ENCODE results near the gene PBX1. TPM values are rescaled to one million over a fixed set of nuclear protein-coding genes. Genes with fewer than 3 reads are reported as not detected.

The PBX1 gene
- total RNA-seq, 6 donors from 2014 or later = 17.8 to 59.6 (median 38.3) TPM

DNA sequence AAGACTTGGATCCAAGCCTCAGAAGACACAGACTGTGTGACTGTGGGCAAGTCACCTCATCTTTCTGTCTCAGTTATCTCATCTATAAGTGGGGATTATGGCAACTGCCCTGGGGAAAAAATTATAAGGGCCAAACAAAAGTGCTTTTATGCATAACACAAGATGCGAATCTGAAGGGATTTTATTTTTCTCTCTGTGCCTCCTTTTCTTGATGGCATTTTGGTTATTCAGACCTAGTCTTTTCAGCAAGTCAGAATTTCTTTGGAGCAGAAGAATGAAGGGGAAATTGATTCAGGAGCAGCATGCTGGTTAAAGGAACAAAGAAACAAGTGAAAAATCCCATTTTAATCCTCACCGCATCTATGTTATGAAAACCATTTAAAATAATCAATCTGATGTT is 86.9 kb downstream of the PBX1 start:
- no peak for TF ChIP-seq EP300 (IDR thresholded peaks at IDR 0.05)
- TF ChIP-seq POLR2AphosphoS5 (IDR thresholded peaks at IDR 0.05) = no peak
- no peak for TF ChIP-seq CTCF (IDR thresholded peaks at IDR 0.05)
- TF ChIP-seq POLR2A (IDR thresholded peaks at IDR 0.05) = no peak
- DNase-seq (no peak), ATAC-seq (ENCODE audit: low FRiP score in 2 of 2) (no peak)
- H3K4me1 ChIP-seq = peaks cover 0 to 19% (median 8%) of the 10 kb centered on the region in 4 donors
- no peak overlapping the region for H3K4me3 ChIP-seq
- no peaks in the 10 kb centered on the region for H3K27me3 ChIP-seq
- H3K36me3 ChIP-seq = peaks cover 0 to 4% (median 0%) of the 10 kb centered on the region in 4 donors
- H3K9me3 ChIP-seq = no peaks in the 10 kb centered on the region
- 93 to 95% methylated on average over 2 of the region's 2 CpGs for WGBS, 2 donors
- no peak overlapping the region for H3K27ac ChIP-seq

DNA sequence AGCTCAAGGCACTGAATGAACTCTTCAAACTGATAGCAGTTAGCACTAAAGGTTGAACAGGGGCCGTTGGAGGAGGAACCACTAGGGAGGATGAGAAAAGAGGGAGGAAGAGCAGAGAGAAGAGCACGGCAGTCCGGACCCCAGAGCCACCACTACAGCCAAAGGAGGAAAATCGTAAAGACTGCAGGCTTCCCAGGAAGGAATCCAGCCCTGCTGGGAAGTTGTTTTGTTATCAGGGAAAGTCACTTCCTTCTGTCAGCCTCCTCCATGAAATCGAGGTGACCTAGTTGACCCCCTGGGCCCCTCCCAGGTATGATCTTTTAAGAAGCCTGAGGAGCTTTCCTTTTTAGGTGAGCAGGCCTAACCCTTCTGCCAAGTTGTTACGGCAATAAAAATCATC is 88.2 kb downstream of the PBX1 start:
- no peak for ATAC-seq (ENCODE audit: low FRiP score in 2 of 2)
- no peaks in the 10 kb centered on the region for H3K9me3 ChIP-seq
- TF ChIP-seq CTCF (IDR thresholded peaks at IDR 0.05) (no peak), EP300 (IDR thresholded peaks at IDR 0.05) (no peak), POLR2AphosphoS5 (IDR thresholded peaks at IDR 0.05) (no peak), POLR2A (IDR thresholded peaks at IDR 0.05) (no peak)
- peaks cover 0 to under 1% (median 0%) of the 10 kb centered on the region in 4 donors for H3K36me3 ChIP-seq
- 54 to 67% methylated on average over 6 of the region's 6 CpGs for WGBS, 2 donors
- H3K4me3 ChIP-seq = no peak overlapping the region
- H3K4me1 ChIP-seq = peaks cover 0 to 12% (median 6%) of the 10 kb centered on the region in 4 donors
- no peaks in the 10 kb centered on the region for H3K27me3 ChIP-seq
- no peak overlapping the region for H3K27ac ChIP-seq
- DNase-seq = no peak

- Histone ChIP-seq H3K9me3 (no peaks in the 10 kb centered on the region), H3K27me3 (no peaks in the 10 kb centered on the region), H3K4me1 (peaks cover 4 to 12% (median 7%) of the 10 kb centered on the region in 4 donors), H3K36me3 (no peaks in the 10 kb centered on the region), H3K4me3 (no peak overlapping the region), H3K27ac (peak overlapping the region in 1 of 4 donors; percentile 14)
- 72 to 76% methylated on average over 2 of the region's 2 CpGs for WGBS, 2 donors
- TF ChIP-seq POLR2A (IDR thresholded peaks at IDR 0.05) (no peak), CTCF (IDR thresholded peaks at IDR 0.05) (no peak), EP300 (IDR thresholded peaks at IDR 0.05) (no peak), POLR2AphosphoS5 (IDR thresholded peaks at IDR 0.05) (no peak)
- DNase-seq (no peak), ATAC-seq (ENCODE audit: low FRiP score in 2 of 2) (no peak)
Measured at GRCh38 chr1:164648636-164649035, 89.7 kb downstream of the PBX1 start.

GRCh38 chr1:164649146-164649545 is 90.2 kb downstream of the PBX1 start:
- WGBS, 2 donors = 92 to 95% methylated on average over 4 of the region's 4 CpGs
- no peak for ATAC-seq (ENCODE audit: low FRiP score in 2 of 2)
- no peaks in the 10 kb centered on the region for H3K9me3 ChIP-seq
- no peak for DNase-seq
- H3K36me3 ChIP-seq = no peaks in the 10 kb centered on the region
- no peak overlapping the region for H3K4me3 ChIP-seq
- no peak for TF ChIP-seq POLR2A (IDR thresholded peaks at IDR 0.05)
- TF ChIP-seq CTCF (IDR thresholded peaks at IDR 0.05) = no peak
- TF ChIP-seq POLR2AphosphoS5 (IDR thresholded peaks at IDR 0.05) = no peak
- no peak for TF ChIP-seq EP300 (IDR thresholded peaks at IDR 0.05)
- no peaks in the 10 kb centered on the region for H3K27me3 ChIP-seq
- no peak overlapping the region for H3K27ac ChIP-seq
- H3K4me1 ChIP-seq = peaks cover 4 to 12% (median 9%) of the 10 kb centered on the region in 4 donors

DNA sequence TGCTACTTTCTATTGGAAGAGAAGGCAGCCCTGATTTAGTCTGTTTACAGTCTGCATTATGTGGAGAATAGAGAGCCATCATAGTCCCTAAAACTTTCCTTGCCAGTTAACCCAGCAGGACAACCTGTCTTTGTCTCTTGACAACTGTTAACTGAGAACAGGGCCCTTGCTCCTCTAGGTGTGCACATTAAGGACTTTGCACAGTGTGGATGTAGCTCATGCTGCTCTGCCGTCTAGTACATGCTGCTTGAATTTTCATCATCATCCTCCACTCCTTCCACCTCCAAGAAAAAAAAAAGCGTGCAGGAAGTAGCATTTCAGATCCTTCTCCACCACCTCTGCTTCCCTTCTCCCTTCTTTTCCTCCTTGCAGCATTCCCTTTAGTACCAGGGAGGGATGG is 91.5 kb downstream of the PBX1 start:
- no peaks in the 10 kb centered on the region for H3K27me3 ChIP-seq
- H3K4me3 ChIP-seq = no peak overlapping the region
- no peaks in the 10 kb centered on the region for H3K9me3 ChIP-seq
- peaks cover 4 to 12% (median 9%) of the 10 kb centered on the region in 4 donors for H3K4me1 ChIP-seq
- TF ChIP-seq POLR2AphosphoS5 (IDR thresholded peaks at IDR 0.05) (no peak), CTCF (IDR thresholded peaks at IDR 0.05) (no peak)
- no peak for ATAC-seq (ENCODE audit: low FRiP score in 2 of 2)
- no peak for DNase-seq
- H3K27ac ChIP-seq = no peak overlapping the region
- 82 to 85% methylated on average over 2 of the region's 2 CpGs for WGBS, 2 donors
- no peaks in the 10 kb centered on the region for H3K36me3 ChIP-seq
